Gastroesophageal sphincter (tissue), 3 donors: Measurements from ENCODE around the gene ARHGEF11.

Experiments used
- EP300 ChIP-seq: sonication (generic); formaldehyde crosslinking; IDR thresholded peaks from one replicate; pipeline ENCODE4 v1.6.1; 2017; ENCODE audit warnings: antibody characterized with exemption, mild to moderate bottlenecking
- POLR2A ChIP-seq, 2 donors: fragments of 450-650 bp; IDR thresholded peaks; one replicate each; pipeline ENCODE4 v1.6.1; 2017; ENCODE audit warnings: antibody characterized with exemption in 2 of 2, mild to moderate bottlenecking in 2 of 2, moderate library complexity in 1 of 2
- TF ChIP-seq, protein P1 (sequence below), 4 experiments: fragments of 200-600 bp in 2 of 4; fragments of 450-650 bp in 2 of 4; sonication (generic) in 1 of 4; IDR thresholded peaks; one replicate each; pipeline ENCODE4 v1.5.1; 2017 to 2019; ENCODE audit warnings: antibody characterized with exemption in 4 of 4, mild to moderate bottlenecking in 2 of 4, moderate library complexity in 2 of 4

DNA sequence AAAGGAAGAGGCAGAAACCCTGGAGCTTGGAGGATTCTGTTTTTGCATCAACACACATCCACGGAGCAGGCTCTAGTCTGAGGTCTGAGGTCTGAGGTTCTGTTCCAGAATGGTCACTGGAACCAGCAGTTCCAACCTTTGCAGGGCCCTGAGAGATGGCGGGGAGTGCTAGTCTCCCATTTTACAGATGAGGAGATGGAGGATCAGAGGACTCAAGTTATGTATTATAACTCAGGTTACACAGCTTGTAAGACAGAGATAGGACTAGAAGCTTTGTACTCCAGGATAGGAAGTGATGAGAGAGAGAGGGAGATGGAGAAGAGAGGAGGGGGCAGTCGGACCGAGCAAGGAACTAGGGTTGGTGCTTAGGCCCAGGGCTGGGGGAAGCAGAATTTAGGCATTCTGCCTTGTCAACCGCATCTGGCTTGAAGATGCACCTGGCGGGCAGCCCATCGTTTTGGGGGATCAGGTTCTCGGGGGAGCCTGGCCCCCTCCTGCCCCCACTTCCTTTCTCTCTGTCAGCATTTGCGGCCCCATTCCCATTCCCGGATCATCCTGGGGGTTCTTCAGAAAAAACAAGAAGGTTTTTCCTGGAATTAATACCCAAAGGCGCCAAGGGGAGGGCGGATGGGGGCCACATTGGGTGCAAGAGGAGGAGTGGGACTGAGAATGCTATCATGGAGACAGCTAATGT lies 146.4 kb downstream of the ARHGEF11 start:
- TF ChIP-seq, protein P1, sequence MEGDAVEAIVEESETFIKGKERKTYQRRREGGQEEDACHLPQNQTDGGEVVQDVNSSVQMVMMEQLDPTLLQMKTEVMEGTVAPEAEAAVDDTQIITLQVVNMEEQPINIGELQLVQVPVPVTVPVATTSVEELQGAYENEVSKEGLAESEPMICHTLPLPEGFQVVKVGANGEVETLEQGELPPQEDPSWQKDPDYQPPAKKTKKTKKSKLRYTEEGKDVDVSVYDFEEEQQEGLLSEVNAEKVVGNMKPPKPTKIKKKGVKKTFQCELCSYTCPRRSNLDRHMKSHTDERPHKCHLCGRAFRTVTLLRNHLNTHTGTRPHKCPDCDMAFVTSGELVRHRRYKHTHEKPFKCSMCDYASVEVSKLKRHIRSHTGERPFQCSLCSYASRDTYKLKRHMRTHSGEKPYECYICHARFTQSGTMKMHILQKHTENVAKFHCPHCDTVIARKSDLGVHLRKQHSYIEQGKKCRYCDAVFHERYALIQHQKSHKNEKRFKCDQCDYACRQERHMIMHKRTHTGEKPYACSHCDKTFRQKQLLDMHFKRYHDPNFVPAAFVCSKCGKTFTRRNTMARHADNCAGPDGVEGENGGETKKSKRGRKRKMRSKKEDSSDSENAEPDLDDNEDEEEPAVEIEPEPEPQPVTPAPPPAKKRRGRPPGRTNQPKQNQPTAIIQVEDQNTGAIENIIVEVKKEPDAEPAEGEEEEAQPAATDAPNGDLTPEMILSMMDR (IDR thresholded peaks at IDR 0.05): no peak
- TF ChIP-seq POLR2A (IDR thresholded peaks at IDR 0.05): no peak
- TF ChIP-seq EP300: no peak
